SK-N-SH (cell line): ENCODE data around the gene ZMYM2.

Experiments
- ELF1 ChIP-seq: IDR thresholded peaks from 2 replicates; pipeline ENCODE4 v1.4.0; 2012
- EP300 ChIP-seq, 2 experiments: IDR thresholded peaks; 2 replicates each; pipeline versions ENCODE4 v1.4.0 to v1.6.1; 2012; ENCODE audit warnings: borderline replicate concordance in 1 of 2, low read depth in 1 of 2, low read length in 1 of 2
- EZH2phosphoT487 ChIP-seq: fragments of 200-600 bp; sonication (generic); IDR thresholded peaks from 2 replicates; pipeline ENCODE4 v1.6.1; 2017; ENCODE audit warnings: low read depth, mixed run types, mild to moderate bottlenecking, antibody characterized with exemption, moderate library complexity, borderline replicate concordance
- MAX ChIP-seq: IDR thresholded peaks from 2 replicates; pipeline ENCODE4 v1.4.0; 2012; ENCODE audit warnings: low read depth
- MXI1 ChIP-seq: IDR thresholded peaks from 2 replicates; pipeline ENCODE4 v1.6.1; 2012; ENCODE audit warnings: mild to moderate bottlenecking, low read depth, low read length, improper control_type of control experiment
- RAD21 ChIP-seq: IDR thresholded peaks from 2 replicates; pipeline ENCODE4 v1.6.1; 2012; ENCODE audit warnings: mild to moderate bottlenecking, low read length
- RCOR1 ChIP-seq: fragments of 150-350 bp; IDR thresholded peaks from 2 replicates; pipeline ENCODE4 v1.6.1; 2017; ENCODE audit warnings: antibody characterized with exemption, low read length
- SMC3 ChIP-seq: IDR thresholded peaks from 2 replicates; pipeline ENCODE4 v1.6.1; 2012; ENCODE audit warnings: low read depth, low read length, improper control_type of control experiment
- YY1 ChIP-seq: IDR thresholded peaks from 2 replicates; pipeline ENCODE4 v1.4.0; 2012; ENCODE audit warnings: low read depth, mild to moderate bottlenecking
- TF ChIP-seq, protein P1 (sequence below): fragments of 200-600 bp; sonication (generic); IDR thresholded peaks from 2 replicates; pipeline ENCODE4 v1.6.1; 2017; ENCODE audit warnings: antibody characterized with exemption, mild to moderate bottlenecking, moderate library complexity
- TF ChIP-seq, protein P2 (sequence below): IDR thresholded peaks from 2 replicates; pipeline ENCODE4 v1.4.0; 2012; ENCODE audit warnings: low read depth, borderline replicate concordance
- TF ChIP-seq, protein P3 (sequence below): IDR thresholded peaks from 2 replicates; pipeline ENCODE4 v1.6.1; 2012; ENCODE audit warnings: mild to moderate bottlenecking, low read depth, low read length, moderate library complexity
- TF ChIP-seq, protein P4 (sequence below): fragments of 150-350 bp; IDR thresholded peaks from 2 replicates; pipeline ENCODE4 v1.6.1; 2017; ENCODE audit warnings: antibody characterized with exemption, low read length, low read depth, borderline replicate concordance

- TF ChIP-seq, protein P1, sequence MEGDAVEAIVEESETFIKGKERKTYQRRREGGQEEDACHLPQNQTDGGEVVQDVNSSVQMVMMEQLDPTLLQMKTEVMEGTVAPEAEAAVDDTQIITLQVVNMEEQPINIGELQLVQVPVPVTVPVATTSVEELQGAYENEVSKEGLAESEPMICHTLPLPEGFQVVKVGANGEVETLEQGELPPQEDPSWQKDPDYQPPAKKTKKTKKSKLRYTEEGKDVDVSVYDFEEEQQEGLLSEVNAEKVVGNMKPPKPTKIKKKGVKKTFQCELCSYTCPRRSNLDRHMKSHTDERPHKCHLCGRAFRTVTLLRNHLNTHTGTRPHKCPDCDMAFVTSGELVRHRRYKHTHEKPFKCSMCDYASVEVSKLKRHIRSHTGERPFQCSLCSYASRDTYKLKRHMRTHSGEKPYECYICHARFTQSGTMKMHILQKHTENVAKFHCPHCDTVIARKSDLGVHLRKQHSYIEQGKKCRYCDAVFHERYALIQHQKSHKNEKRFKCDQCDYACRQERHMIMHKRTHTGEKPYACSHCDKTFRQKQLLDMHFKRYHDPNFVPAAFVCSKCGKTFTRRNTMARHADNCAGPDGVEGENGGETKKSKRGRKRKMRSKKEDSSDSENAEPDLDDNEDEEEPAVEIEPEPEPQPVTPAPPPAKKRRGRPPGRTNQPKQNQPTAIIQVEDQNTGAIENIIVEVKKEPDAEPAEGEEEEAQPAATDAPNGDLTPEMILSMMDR: no peak
- TF ChIP-seq, protein P2, sequence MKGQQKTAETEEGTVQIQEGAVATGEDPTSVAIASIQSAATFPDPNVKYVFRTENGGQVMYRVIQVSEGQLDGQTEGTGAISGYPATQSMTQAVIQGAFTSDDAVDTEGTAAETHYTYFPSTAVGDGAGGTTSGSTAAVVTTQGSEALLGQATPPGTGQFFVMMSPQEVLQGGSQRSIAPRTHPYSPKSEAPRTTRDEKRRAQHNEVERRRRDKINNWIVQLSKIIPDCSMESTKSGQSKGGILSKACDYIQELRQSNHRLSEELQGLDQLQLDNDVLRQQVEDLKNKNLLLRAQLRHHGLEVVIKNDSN: no peak
- TF ChIP-seq EZH2phosphoT487 (no peak), MXI1 (no peak), EP300 (IDR thresholded peaks at IDR 0.05; ENCODE audit: borderline replicate concordance in 1 of 2, low read depth in 1 of 2, low read length in 1 of 2) (no peak), RAD21 (no peak), RCOR1 (no peak), ELF1 (no peak), SMC3 (no peak), MAX (no peak), YY1 (no peak)
- TF ChIP-seq, protein P3, sequence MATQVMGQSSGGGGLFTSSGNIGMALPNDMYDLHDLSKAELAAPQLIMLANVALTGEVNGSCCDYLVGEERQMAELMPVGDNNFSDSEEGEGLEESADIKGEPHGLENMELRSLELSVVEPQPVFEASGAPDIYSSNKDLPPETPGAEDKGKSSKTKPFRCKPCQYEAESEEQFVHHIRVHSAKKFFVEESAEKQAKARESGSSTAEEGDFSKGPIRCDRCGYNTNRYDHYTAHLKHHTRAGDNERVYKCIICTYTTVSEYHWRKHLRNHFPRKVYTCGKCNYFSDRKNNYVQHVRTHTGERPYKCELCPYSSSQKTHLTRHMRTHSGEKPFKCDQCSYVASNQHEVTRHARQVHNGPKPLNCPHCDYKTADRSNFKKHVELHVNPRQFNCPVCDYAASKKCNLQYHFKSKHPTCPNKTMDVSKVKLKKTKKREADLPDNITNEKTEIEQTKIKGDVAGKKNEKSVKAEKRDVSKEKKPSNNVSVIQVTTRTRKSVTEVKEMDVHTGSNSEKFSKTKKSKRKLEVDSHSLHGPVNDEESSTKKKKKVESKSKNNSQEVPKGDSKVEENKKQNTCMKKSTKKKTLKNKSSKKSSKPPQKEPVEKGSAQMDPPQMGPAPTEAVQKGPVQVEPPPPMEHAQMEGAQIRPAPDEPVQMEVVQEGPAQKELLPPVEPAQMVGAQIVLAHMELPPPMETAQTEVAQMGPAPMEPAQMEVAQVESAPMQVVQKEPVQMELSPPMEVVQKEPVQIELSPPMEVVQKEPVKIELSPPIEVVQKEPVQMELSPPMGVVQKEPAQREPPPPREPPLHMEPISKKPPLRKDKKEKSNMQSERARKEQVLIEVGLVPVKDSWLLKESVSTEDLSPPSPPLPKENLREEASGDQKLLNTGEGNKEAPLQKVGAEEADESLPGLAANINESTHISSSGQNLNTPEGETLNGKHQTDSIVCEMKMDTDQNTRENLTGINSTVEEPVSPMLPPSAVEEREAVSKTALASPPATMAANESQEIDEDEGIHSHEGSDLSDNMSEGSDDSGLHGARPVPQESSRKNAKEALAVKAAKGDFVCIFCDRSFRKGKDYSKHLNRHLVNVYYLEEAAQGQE: no peak
- TF ChIP-seq, protein P4, sequence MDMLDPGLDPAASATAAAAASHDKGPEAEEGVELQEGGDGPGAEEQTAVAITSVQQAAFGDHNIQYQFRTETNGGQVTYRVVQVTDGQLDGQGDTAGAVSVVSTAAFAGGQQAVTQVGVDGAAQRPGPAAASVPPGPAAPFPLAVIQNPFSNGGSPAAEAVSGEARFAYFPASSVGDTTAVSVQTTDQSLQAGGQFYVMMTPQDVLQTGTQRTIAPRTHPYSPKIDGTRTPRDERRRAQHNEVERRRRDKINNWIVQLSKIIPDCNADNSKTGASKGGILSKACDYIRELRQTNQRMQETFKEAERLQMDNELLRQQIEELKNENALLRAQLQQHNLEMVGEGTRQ: no peak
Observed at GRCh38 chr13:20028953-20029352, 70.4 kb downstream of the ZMYM2 start.
